ENCODE results near the gene RPL9.
"Not testable (repeated sequence)": the region's sequence is repeated elsewhere in the genome, so short reads cannot be mapped to it uniquely, and the experiment has no call there.

Gene RPL9

DNA sequence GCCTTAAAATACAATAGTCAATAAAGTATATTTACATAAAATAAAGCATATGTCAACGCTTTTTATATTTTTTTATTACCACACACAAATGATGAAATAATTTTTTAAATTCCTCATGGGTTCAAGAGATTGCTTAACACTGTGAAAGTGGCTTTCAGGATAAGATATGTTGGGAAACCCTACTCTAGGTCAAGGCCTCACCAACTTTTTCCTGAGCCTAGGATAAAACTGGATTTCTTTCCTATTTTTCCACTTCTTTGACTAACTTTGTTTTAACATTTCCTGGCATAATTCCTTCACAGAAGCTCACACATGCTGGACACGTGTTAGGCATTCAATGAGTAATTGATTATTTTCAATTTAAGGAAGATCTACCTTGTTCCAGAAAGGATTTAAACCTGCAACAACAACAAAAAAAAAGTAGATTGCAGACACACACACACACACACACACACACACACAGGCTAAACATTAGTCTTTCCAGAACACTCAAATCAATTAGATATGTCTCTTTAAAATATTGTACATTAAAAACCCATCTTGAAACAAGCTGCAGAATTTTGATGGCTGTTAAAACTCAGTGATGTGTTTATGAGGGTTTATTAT lies 42.9 kb downstream of the RPL9 start:
- no peak overlapping the region for H3K18ac ChIP-seq (ENCODE audit: low read depth in 1 of 2, low read length in 2 of 2)
- H2AFZ ChIP-seq (ENCODE audit: low read depth, low read length) = no peak overlapping the region
- no peaks in the 10 kb centered on the region for H3K36me3 ChIP-seq (ENCODE audit: control insufficient read depth in 1 of 2, insufficient read depth in 2 of 2, low read depth in 1 of 2, low read length in 2 of 2)
- H4K91ac ChIP-seq (ENCODE audit: low read length) = no peak overlapping the region
- no peak overlapping the region for H2BK5ac ChIP-seq (ENCODE audit: low read depth, low read length, poor library complexity, severe bottlenecking)
- no peak overlapping the region for H2BK120ac ChIP-seq (ENCODE audit: low read depth, low read length)
- H2AK5ac ChIP-seq (ENCODE audit: low read length, severe bottlenecking) = no peak overlapping the region
- H4K8ac ChIP-seq (ENCODE audit: low read length) = no peak overlapping the region
- H3K9me3 ChIP-seq (ENCODE audit: control insufficient read depth, low read length) = no peaks in the 10 kb centered on the region
- no peaks in the 10 kb centered on the region for H3K4me1 ChIP-seq (ENCODE audit: control insufficient read depth, insufficient read depth, low read depth, low read length)
- no peak overlapping the region for H3K4me2 ChIP-seq (ENCODE audit: low read length, poor library complexity, severe bottlenecking)
- 80% methylated on average over 1 of the region's 2 CpGs for WGBS
- H3K27ac ChIP-seq (ENCODE audit: low read length, poor library complexity, severe bottlenecking) = no peak overlapping the region
- no peak overlapping the region for H2BK15ac ChIP-seq (ENCODE audit: low read depth, poor library complexity, severe bottlenecking)
- H3K79me1 ChIP-seq (replicated peaks; ENCODE audit: low read length, poor library complexity, severe bottlenecking) = no peaks in the 10 kb centered on the region
- H3K4ac ChIP-seq (ENCODE audit: low read depth in 1 of 2, low read length in 2 of 2) = no peak overlapping the region
- H2BK12ac ChIP-seq (ENCODE audit: low read length in 2 of 2) = no peak overlapping the region
- no peak overlapping the region for H3K4me3 ChIP-seq (ENCODE audit: insufficient read depth in 1 of 2, low read depth in 1 of 2, low read length in 2 of 2)
- H3K14ac ChIP-seq (ENCODE audit: low read length in 2 of 2) = no peak overlapping the region
- H3K27me3 ChIP-seq (ENCODE audit: control insufficient read depth in 1 of 2, insufficient read depth in 1 of 2, low read length in 2 of 2) = no peaks in the 10 kb centered on the region
- no peak overlapping the region for H3K23ac ChIP-seq (ENCODE audit: low read length in 2 of 2)
- DNase-seq = no peak
- H3K9ac ChIP-seq (ENCODE audit: low read length) = no peak overlapping the region

DNA sequence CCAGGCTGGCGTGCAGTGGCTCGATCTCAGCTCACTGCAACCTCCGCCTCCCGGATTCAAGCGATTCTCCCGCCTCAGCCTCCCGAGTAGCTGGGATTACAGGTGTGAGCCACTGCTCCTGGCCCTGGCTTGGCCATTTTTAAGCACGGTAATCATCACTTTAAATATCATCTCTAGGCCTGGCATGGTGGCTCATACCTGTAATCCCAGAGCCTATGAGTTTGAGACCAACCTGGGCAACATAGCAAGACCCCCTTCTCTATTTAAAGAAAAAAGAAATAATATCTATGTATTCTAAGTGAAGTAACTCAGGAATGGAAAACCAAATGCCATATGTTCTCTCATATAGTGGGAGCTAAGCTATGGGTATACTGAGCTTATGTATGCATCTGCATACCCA lies 47.2 kb downstream of the RPL9 start:
- H3K23ac ChIP-seq (ENCODE audit: low read length in 2 of 2); H3K4me3 ChIP-seq (ENCODE audit: insufficient read depth in 1 of 2, low read depth in 1 of 2, low read length in 2 of 2); H3K9me3 ChIP-seq (ENCODE audit: control insufficient read depth, low read length); H3K4ac ChIP-seq (ENCODE audit: low read depth in 1 of 2, low read length in 2 of 2); H2BK15ac ChIP-seq (ENCODE audit: low read depth, poor library complexity, severe bottlenecking); H3K4me1 ChIP-seq (ENCODE audit: control insufficient read depth, insufficient read depth, low read depth, low read length); DNase-seq; H3K27ac ChIP-seq (ENCODE audit: low read length, poor library complexity, severe bottlenecking); H3K18ac ChIP-seq (ENCODE audit: low read depth in 1 of 2, low read length in 2 of 2); H2BK12ac ChIP-seq (ENCODE audit: low read length in 2 of 2); H4K91ac ChIP-seq (ENCODE audit: low read length); H3K9ac ChIP-seq (ENCODE audit: low read length); H2BK5ac ChIP-seq (ENCODE audit: low read depth, low read length, poor library complexity, severe bottlenecking); H4K8ac ChIP-seq (ENCODE audit: low read length); H2BK120ac ChIP-seq (ENCODE audit: low read depth, low read length); H3K14ac ChIP-seq (ENCODE audit: low read length in 2 of 2); H2AK5ac ChIP-seq (ENCODE audit: low read length, severe bottlenecking); H3K36me3 ChIP-seq (ENCODE audit: control insufficient read depth in 1 of 2, insufficient read depth in 2 of 2, low read depth in 1 of 2, low read length in 2 of 2); H3K79me1 ChIP-seq (replicated peaks; ENCODE audit: low read length, poor library complexity, severe bottlenecking); H2AFZ ChIP-seq (ENCODE audit: low read depth, low read length); H3K4me2 ChIP-seq (ENCODE audit: low read length, poor library complexity, severe bottlenecking); H3K27me3 ChIP-seq (ENCODE audit: control insufficient read depth in 1 of 2, insufficient read depth in 1 of 2, low read length in 2 of 2): not testable (repeated sequence)
- 96% methylated on average over 8 of the region's 8 CpGs for whole genome bisulfite sequencing

DNA sequence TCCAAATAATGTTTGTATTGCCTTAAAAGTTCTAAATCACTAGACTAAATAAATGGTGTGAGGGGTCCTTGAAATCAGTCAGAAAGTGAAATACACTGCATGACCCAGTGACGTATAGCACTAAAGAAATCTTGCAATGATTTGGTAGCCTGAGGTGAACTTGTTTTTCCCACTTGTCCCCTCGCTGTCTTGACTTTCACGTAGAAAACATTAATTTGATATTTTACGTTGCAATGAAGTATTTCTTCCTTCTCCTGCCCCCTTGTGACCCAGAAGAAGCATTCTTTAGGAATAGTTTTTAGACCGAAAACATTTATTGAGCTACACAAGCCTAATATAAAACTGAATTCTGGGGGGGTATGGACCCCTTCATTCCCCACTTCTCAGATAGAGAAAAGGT lies 48.3 kb downstream of the RPL9 start:
- no peak overlapping the region for H2BK120ac ChIP-seq (ENCODE audit: low read depth, low read length)
- H3K23ac ChIP-seq (ENCODE audit: low read length in 2 of 2) = no peak overlapping the region
- H3K4me1 ChIP-seq (ENCODE audit: control insufficient read depth, insufficient read depth, low read depth, low read length) = no peaks in the 10 kb centered on the region
- H2AFZ ChIP-seq (ENCODE audit: low read depth, low read length) = no peak overlapping the region
- peak overlapping the region; percentile 59 for H3K9ac ChIP-seq (ENCODE audit: low read length)
- H3K27ac ChIP-seq (ENCODE audit: low read length, poor library complexity, severe bottlenecking) = no peak overlapping the region
- no peaks in the 10 kb centered on the region for H3K9me3 ChIP-seq (ENCODE audit: control insufficient read depth, low read length)
- no peaks in the 10 kb centered on the region for H3K36me3 ChIP-seq (ENCODE audit: control insufficient read depth in 1 of 2, insufficient read depth in 2 of 2, low read depth in 1 of 2, low read length in 2 of 2)
- H2AK5ac ChIP-seq (ENCODE audit: low read length, severe bottlenecking) = no peak overlapping the region
- H3K4ac ChIP-seq (ENCODE audit: low read depth in 1 of 2, low read length in 2 of 2) = no peak overlapping the region
- H2BK15ac ChIP-seq (ENCODE audit: low read depth, poor library complexity, severe bottlenecking) = no peak overlapping the region
- no peak for DNase-seq
- no peak overlapping the region for H3K4me3 ChIP-seq (ENCODE audit: insufficient read depth in 1 of 2, low read depth in 1 of 2, low read length in 2 of 2)
- no peak overlapping the region for H4K91ac ChIP-seq (ENCODE audit: low read length)
- H3K4me2 ChIP-seq (ENCODE audit: low read length, poor library complexity, severe bottlenecking) = no peak overlapping the region
- no peaks in the 10 kb centered on the region for H3K27me3 ChIP-seq (ENCODE audit: control insufficient read depth in 1 of 2, insufficient read depth in 1 of 2, low read length in 2 of 2)
- no peak overlapping the region for H4K8ac ChIP-seq (ENCODE audit: low read length)
- H2BK12ac ChIP-seq (ENCODE audit: low read length in 2 of 2) = no peak overlapping the region
- H3K79me1 ChIP-seq (replicated peaks; ENCODE audit: low read length, poor library complexity, severe bottlenecking) = no peaks in the 10 kb centered on the region
- H3K18ac ChIP-seq (ENCODE audit: low read depth in 1 of 2, low read length in 2 of 2) = no peak overlapping the region
- no peak overlapping the region for H3K14ac ChIP-seq (ENCODE audit: low read length in 2 of 2)
- 81% methylated on average over 4 of the region's 5 CpGs for WGBS
- H2BK5ac ChIP-seq (ENCODE audit: low read depth, low read length, poor library complexity, severe bottlenecking) = no peak overlapping the region

DNA sequence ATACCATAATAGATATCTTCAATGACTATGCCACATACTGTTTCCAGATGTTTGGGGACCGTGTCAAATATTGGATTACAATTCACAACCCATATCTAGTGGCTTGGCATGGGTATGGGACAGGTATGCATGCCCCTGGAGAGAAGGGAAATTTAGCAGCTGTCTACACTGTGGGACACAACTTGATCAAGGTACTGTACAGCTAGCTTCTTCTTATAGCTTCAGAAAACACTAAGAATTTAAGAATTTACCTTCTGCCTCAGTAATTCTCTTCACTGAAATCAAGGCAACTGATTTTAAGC lies 51.2 kb downstream of the RPL9 start:
- Histone ChIP-seq H4K8ac (ENCODE audit: low read length) (no peak overlapping the region), H2BK5ac (ENCODE audit: low read depth, low read length, poor library complexity, severe bottlenecking) (no peak overlapping the region), H3K18ac (ENCODE audit: low read depth in 1 of 2, low read length in 2 of 2) (no peak overlapping the region), H3K9ac (ENCODE audit: low read length) (no peak overlapping the region), H3K27me3 (ENCODE audit: control insufficient read depth in 1 of 2, insufficient read depth in 1 of 2, low read length in 2 of 2) (no peaks in the 10 kb centered on the region), H3K36me3 (ENCODE audit: control insufficient read depth in 1 of 2, insufficient read depth in 2 of 2, low read depth in 1 of 2, low read length in 2 of 2) (no peaks in the 10 kb centered on the region), H3K9me3 (ENCODE audit: control insufficient read depth, low read length) (no peaks in the 10 kb centered on the region), H3K4ac (ENCODE audit: low read depth in 1 of 2, low read length in 2 of 2) (no peak overlapping the region), H3K4me3 (ENCODE audit: insufficient read depth in 1 of 2, low read depth in 1 of 2, low read length in 2 of 2) (no peak overlapping the region), H3K14ac (ENCODE audit: low read length in 2 of 2) (no peak overlapping the region), H3K4me2 (ENCODE audit: low read length, poor library complexity, severe bottlenecking) (no peak overlapping the region), H4K91ac (ENCODE audit: low read length) (no peak overlapping the region), H2BK12ac (ENCODE audit: low read length in 2 of 2) (no peak overlapping the region), H2BK120ac (ENCODE audit: low read depth, low read length) (no peak overlapping the region), H3K79me1 (replicated peaks; ENCODE audit: low read length, poor library complexity, severe bottlenecking) (no peaks in the 10 kb centered on the region), H2AFZ (ENCODE audit: low read depth, low read length) (no peak overlapping the region), H2BK15ac (ENCODE audit: low read depth, poor library complexity, severe bottlenecking) (no peak overlapping the region), H3K4me1 (ENCODE audit: control insufficient read depth, insufficient read depth, low read depth, low read length) (no peaks in the 10 kb centered on the region), H3K23ac (ENCODE audit: low read length in 2 of 2) (no peak overlapping the region), H2AK5ac (ENCODE audit: low read length, severe bottlenecking) (no peak overlapping the region), H3K27ac (ENCODE audit: low read length, poor library complexity, severe bottlenecking) (no peak overlapping the region)
- no peak for DNase-seq
- no CpG with 5 or more reads among the region's 1 CpG for WGBS
